MCF 10A (cell line): ENCODE data around the gene GPR78. TPM values are rescaled to one million over a fixed set of nuclear protein-coding genes. Genes with fewer than 3 reads are reported as not detected.

ENCODE experiments used
- BruUV-seq: library from RNA; stranded (reverse); fragments of 400-500 nt; replicated peaks from 2 replicates; lab custom pipeline; 2021; lab: Mats Ljungman, UMichigan
- CTCF ChIA-PET: fragments of 300-600 bp; sonication (Branson Sonifier 250); formaldehyde crosslinking; extraction: SDS; loops from one replicate; lab custom pipeline; 2021; ENCODE audit warnings: antibody characterized with exemption, inconsistent platforms; lab: Yijun Ruan, JAX
- POLR2A ChIA-PET: fragments of 300-600, 350-650 bp; sonication (Branson Sonifier 250); formaldehyde crosslinking; extraction: SDS; loops from one replicate; lab custom pipeline; 2020; ENCODE audit warnings: antibody characterized with exemption, inconsistent platforms; lab: Yijun Ruan, JAX
- DNase-seq: peaks from one replicate; pipeline ENCODE4 v3.0.0-alpha.2; 2018; ENCODE audit not compliant: unreplicated experiment
- H3K27ac Mint-ChIP-seq: one replicate; pipeline ENCODE4 v1.8.0; 2022; ENCODE audit warnings: mild to moderate bottlenecking, low read depth, mixed read lengths; ENCODE audit not compliant: unreplicated experiment
- H3K27me3 Mint-ChIP-seq: one replicate; pipeline ENCODE4 v1.8.0; 2022; ENCODE audit warnings: mixed read lengths; ENCODE audit not compliant: insufficient read depth, unreplicated experiment
- H3K36me3 Mint-ChIP-seq: one replicate; pipeline ENCODE4 v1.8.0; 2022; ENCODE audit warnings: mild to moderate bottlenecking, moderate library complexity, mixed read lengths; ENCODE audit not compliant: insufficient read depth, unreplicated experiment
- H3K4me1 Mint-ChIP-seq: one replicate; pipeline ENCODE4 v1.8.0; 2022; ENCODE audit warnings: mixed read lengths; ENCODE audit not compliant: insufficient read depth, unreplicated experiment
- H3K4me3 Mint-ChIP-seq: one replicate; pipeline ENCODE4 v1.8.0; 2022; ENCODE audit warnings: mild to moderate bottlenecking, moderate library complexity, mixed read lengths; ENCODE audit not compliant: unreplicated experiment
- H3K9me3 Mint-ChIP-seq: one replicate; pipeline ENCODE4 v1.8.0; 2022; ENCODE audit warnings: mixed read lengths; ENCODE audit not compliant: unreplicated experiment
- CTCF ChIP-seq: fragments of 200-600 bp; IDR thresholded peaks from one replicate; pipeline ENCODE4 v1.8.0; 2022; ENCODE audit warnings: antibody characterized with exemption, mild to moderate bottlenecking; ENCODE audit not compliant: unreplicated experiment
- intact Hi-C: fragments of 100-400 bp; cut with micrococcal nuclease; formaldehyde crosslinking; loops from 2 replicates; pipeline ENCODE4 v1.14.1; 2022
- total RNA-seq: library from RNA; stranded (reverse); gene quantifications from 2 replicates; pipeline ENCODE4 v1.2.3, GENCODE V29; 2022

Gene GPR78
- total RNA-seq, 1 experiment from 2014 or later: not detected

DNA sequence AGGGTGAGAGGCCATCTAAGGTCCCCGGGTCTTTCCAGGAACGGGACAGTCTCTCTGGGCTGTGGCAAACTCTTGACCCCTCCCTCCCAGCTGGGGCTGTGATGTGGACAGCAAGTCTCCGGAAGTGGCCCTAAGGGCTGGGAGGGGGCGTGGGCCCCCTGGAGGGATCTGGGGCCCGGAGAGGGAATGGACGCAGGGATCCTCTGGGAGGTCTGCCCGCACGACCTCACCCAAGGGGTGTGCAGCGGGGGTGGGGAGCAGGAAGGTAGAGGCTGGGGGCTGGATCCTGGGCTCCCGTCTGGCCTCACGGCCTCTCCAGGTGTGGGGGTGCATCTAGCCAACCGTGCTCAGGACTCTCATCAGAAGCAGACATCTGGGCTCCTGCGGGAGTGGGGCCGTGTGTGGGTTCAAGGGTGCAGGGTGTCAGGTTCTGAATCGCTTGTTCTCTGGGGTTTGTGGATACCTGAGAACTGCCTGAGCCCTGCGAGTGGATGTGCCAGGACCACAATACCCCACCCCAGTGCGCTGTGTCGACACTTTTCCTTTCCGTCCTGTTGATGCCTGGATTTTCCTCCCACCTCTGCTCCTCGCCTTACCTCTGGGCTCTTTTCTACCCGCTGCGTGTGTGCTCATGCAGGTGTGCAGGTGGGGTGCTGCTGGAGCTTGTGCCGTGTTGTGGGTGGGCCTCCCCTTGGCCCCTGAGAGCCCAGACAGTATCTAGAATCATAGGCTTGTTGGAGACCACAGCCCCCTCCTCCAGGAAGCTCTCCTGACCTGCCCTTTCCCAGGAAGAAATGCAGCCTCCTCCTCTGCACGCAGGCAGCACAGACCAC, 13.3 kb downstream of the GPR78 start:
- Mint-ChIP-seq H3K4me3 (no peak overlapping the region), H3K27ac (no peak overlapping the region), H3K9me3 (no peaks in the 10 kb centered on the region), H3K4me1 (no peaks in the 10 kb centered on the region), H3K27me3 (peaks cover 40% of the 10 kb centered on the region), H3K36me3 (no peaks in the 10 kb centered on the region)
- no peak for TF ChIP-seq CTCF
- POLR2A ChIA-PET: interaction anchor here (0.6 kb wide), 2 partner anchors 10 to 93 kb away, joined by 3 read pairs; no protein-coding TSS in a partner anchor
- no peak for DNase-seq
- CTCF ChIA-PET: interaction anchor here (0.6 to 1.9 kb wide), 13 partner anchors 12 to 326 kb away, joined by 3 to 21 read pairs (median 4); no protein-coding TSS in a partner anchor
- intact Hi-C loops: loop anchor here (1.0 kb wide), 1 partner anchor 125 kb away; no protein-coding TSS in a partner anchor
- no TSS peak for BruUV-seq

- Mint-ChIP-seq H3K9me3 (no peaks in the 10 kb centered on the region), H3K27ac (no peak overlapping the region), H3K36me3 (no peaks in the 10 kb centered on the region), H3K27me3 (peaks cover 39% of the 10 kb centered on the region), H3K4me1 (peaks cover 3% of the 10 kb centered on the region), H3K4me3 (no peak overlapping the region)
- BruUV-seq: no TSS peak
- POLR2A ChIA-PET: interaction anchor here (0.6 kb wide), 1 partner anchor 94 kb away, joined by 3 read pairs; no protein-coding TSS in a partner anchor
- CTCF ChIA-PET: interaction anchor here (0.6 to 1.9 kb wide), 19 partner anchors 11 to 325 kb away, joined by 3 to 21 read pairs (median 4); no protein-coding TSS in a partner anchor
- peak; percentile 80 for DNase-seq
- intact Hi-C loops: loop anchor here (1.0 kb wide), 1 partner anchor 126 kb away; no protein-coding TSS in a partner anchor
- peak; percentile 77 for TF ChIP-seq CTCF
Measured at GRCh38 chr4:8594097-8595038, 14.2 kb downstream of the GPR78 start.

GRCh38 chr4:8595237-8596087, 15.3 kb downstream of the GPR78 start:
- Mint-ChIP-seq H3K4me1 (peaks cover 8% of the 10 kb centered on the region), H3K9me3 (no peaks in the 10 kb centered on the region), H3K27me3 (peaks cover 34% of the 10 kb centered on the region), H3K27ac (no peak overlapping the region), H3K4me3 (no peak overlapping the region), H3K36me3 (no peaks in the 10 kb centered on the region)
- intact Hi-C loops: no loop called here
- no TSS peak for BruUV-seq
- ChIA-PET CTCF (interaction anchor here (0.7 to 1.9 kb wide), 9 partner anchors 12 to 251 kb away, joined by 3 to 21 read pairs (median 3); no protein-coding TSS in a partner anchor), POLR2A (no interaction called here)
- TF ChIP-seq CTCF: no peak
- DNase-seq: peak; percentile 14
